Kidney tubule cell (primary cell): ENCODE measurements around the gene CWC27.

Experiments
- DNase-seq: peaks from one replicate; pipeline ENCODE4 v3.0.0-alpha.2; 2018; ENCODE audit warnings: low spot score

The CWC27 gene

DNA sequence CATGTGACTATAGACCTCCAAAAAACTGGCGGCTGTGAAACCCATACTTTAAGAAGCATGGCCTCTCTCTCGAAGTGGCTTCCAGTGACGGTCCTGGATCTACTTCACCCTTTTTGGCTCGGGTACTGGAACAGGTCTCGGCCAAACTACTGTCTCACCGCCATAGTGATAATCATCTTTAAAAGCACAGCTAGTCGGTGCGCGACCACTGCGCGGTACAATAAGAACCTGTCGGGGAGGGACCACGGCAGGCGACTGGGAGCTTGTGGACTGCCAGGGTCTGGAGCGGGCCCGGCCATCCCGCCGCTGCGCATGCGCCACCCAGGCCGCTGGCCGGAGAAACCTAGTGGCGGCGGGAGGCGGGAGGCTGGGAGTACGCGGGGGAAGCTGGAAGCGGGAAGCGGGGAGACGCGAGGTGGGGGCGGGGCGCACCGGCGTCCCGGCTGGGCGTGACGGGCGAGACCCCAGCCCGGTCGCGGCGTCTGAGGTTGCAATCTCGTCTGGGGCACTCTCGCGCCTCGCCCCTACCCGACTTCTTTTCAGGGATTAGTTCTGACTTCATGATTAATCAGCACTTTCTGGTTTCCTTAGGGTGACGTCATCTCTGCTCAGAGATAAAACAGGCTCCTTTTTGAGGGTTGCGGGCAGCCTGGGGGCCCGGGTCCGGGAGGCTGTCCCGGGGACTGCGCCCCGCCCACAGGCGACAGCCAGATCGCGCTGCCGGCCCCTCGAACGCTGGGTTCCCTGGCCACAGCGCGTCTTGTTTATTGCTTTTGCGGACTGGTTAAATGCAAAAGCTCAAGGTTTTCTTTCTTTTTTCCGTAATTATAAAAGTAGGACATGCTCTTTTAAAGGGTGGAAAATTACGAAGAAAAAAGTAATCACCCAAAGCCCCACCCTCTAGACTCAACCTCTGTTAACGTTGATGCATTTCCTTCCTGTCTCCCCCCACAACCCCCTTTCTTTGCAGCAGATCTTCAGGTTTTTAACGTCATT is 266.8 kb downstream of the CWC27 start:
- peak; percentile 94 for DNase-seq

DNA sequence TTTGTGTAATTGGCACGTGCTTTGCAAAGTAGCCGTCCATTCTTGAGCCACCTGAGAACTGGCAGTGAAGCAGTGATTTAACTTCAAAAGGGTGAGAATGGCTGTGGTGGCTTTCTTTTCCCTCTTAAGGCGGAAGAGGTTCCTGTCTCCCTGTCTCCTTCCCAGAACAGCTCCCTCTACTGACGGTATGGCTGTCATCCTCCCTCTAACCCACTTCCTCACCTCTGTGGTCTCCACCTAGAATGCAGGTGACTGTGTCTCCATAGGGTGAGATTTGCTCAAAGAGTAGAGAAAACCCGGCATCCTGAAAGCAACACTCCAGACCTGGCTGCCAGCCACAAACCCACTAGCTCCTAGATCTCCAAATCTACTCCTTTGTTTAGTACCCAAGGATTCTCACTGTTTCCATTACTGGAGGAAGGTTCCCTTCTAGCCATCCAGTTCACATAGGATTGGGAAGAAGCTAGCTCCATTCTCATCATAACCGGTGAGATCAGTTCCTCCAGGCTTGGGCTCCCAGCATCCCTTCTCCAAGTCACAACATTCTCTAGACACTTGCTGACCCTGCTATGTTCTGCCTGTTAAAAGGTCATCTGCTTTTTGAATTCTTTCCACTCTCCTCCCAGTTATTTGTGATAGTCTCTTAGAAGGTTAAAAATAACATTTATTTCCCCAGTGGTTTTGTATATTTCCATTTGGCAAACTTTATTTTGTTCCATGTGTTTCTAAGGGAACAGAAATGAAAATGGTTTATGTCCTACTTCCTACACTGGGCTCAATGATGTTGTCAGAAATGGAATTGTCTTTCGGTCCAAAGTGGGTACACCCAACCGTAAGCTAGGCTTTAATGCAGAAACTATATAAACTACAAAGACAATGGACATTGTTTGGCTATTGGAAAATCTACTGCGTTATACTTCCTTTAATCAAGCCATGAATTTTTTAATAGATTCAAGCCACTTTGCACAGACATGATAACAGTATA is 269.4 kb downstream of the CWC27 start:
- peak; percentile 41 for DNase-seq

DNA sequence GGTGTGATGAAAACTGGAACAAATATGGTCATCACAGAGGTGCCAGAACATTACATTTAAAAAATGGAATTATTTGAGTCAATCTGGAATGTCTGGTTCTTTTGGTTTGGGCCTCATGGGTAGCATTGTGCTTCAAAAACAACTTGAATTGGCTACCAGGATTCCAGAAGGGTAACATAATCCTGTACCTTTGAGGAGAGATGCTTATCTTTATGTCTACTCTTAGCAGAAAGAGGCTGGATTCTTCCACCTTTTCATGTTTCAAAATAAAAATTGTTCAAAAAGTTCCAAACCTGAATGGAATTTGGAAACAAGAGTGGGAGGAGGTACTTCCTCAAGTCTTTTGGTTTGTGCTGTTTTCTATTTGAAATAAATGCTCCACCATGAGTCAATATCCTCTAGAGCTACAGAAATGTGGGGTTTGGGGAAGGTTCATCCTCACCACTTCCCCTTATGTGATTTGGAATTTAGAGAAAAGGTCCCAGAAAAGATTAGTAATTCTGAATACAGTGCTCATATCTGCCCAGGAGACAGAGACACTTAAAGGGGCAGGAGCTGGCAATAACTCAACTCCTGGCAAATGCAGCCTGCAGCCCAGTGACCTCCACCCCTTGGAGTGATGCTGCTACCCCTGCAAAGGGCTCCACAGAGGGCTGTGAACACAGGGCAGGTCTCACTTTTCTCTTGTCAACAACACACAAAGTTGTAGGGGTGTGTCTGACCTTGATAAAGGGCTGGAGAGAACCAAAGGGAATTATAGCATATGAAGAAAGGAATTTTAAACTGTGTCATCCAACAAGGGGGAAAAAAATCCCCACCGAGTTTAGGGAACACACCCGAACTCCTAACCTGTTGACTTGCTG is 272.8 kb downstream of the CWC27 start:
- peak; percentile 10 for DNase-seq

DNA sequence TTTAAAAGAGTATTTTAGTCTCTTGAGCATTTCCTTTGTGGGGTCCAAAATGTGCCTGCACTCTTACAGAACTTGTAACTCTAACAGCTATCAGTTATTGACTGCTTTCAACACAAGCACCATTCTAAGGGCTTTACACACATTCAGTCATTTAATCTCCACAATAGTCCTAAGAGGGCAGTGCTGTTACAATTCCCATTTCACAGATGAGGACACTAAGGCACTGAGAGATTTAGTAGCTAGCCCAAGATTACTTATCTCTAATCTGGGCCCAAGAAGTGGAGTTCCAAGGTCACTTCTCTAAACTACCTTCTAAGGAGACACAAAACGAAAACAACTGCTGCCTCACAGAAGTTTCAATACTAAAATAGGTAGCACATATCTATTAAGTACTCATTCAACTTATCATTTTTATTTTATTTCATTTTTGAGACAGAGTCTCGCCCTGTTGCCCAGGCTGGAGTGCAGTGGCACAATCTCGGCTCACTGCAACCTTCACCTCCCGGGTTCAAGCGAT is 275.2 kb downstream of the CWC27 start:
- no peak for DNase-seq

DNA sequence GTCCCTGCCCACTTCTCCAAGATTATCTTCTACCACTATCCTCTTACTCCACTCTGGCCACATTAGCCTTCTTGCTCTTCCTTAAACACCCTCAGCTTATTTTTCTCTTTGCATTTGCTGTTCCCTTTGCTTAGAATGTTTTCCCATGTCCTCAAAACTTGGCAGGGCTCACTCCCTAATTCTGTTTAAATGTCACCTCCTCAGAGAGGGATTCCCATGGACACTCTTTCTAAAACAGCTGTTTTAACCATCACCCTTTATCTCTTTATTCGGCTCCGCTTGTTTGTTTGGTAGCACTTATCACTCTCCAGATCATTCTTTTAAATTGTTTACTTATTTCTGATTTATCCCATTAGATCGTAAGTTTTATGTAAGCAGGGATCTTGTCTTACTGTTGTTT is 278.5 kb downstream of the CWC27 start:
- DNase-seq, result no peak

DNA sequence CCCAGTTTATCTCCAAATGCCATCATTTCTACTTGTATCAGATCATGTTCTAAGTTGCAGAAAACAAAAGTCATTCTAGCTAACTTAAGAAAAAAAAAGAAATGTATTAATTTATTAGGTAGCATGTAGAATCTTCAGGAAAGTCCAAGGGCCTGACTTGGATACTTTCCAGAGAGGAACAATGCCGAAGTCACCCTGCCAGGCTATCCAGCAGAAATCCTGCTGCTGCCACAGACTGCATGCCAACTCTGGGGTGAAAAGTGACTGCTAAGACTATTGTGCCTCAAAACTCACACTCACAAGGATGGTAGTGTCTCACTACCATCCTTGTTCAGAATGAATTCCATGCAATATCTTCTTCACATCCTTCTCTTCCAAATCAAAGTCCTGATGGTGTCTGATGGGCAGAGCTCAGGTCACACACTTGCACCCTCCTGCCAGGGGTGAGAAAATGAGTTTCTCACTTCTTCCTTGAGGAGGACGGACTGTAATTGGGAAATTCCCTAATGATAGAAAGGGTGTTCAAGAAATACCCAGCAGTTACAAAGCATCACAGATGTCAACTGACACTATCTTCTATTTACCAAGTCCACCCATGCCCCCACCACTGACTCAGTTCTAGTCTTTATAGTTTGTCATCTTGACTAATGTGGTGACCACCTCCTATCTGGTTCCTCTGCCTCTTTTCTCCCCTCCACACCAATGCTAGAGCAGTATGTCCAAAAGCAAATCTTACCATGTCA is 279.4 kb downstream of the CWC27 start:
- no peak for DNase-seq

DNA sequence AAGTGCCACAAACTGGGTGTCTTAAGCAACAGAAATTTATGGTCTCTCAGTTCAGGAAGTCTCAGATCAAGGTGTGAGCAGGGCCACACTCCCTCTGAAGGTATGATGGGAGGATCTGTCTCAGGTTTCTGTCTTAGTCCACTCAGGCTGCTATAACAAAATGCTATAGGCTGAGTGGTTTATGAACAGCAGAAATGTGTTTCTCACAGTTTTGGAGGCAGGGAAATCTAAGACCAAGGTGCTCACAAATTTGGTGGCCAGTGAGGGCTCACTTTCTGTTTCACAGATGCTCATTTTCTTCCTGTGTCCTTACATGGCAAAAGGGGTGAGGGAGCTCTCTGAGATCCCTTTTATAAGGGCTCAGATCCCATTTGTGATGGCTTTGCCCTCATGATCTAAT is 281.4 kb downstream of the CWC27 start:
- DNase-seq, result no peak

DNA sequence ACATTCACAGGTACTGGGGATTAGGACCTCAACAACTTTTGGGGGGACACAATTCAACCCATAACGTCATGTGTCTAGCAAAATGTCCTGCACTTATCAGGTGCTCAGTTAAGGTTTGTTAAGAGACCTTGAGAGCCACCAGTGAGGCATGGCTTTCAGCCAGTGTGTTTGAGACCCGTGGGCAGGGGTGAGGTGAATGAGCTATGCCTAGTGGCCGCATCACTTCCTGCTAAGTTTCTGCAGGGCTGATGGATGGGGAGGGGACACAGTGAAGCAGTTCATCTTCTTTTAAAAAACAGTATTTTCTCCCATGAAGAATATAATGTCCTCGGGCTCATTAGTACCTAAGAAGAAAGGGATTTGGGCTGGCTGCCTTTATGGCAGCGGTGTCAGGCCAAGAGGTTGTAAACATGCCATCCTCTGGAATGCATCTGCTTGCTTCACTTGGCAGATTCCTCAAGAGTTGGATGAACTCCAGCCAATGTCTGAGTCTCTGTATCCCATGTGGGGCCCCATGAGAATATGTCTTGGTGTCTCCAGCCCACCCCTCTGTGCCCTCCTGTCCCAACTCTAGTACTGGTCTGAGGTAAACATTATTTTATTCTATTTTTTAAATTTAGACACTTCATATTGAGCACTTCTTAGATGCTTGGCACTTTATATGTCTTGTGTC is 282.2 kb downstream of the CWC27 start:
- peak; percentile 31 for DNase-seq

DNA sequence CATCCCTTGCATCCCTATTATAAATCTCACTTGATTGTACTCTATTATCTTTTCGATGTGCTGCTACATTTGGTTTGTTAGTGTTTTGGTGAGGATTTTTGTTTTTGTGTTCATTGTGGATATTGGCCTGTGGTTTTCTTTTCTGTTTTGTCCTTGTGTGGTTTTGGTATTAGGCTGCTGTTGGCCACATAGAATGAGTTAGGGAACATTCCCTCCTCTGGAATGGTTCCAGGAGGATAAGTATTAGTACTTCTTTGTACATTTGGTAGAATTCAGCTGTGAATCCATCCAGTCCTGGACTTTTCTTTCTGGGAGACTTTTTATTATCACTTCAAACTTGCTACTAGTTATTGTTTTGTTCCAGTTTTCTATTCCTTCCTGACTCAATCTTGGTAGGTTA is 287.2 kb downstream of the CWC27 start:
- DNase-seq, result no peak

DNA sequence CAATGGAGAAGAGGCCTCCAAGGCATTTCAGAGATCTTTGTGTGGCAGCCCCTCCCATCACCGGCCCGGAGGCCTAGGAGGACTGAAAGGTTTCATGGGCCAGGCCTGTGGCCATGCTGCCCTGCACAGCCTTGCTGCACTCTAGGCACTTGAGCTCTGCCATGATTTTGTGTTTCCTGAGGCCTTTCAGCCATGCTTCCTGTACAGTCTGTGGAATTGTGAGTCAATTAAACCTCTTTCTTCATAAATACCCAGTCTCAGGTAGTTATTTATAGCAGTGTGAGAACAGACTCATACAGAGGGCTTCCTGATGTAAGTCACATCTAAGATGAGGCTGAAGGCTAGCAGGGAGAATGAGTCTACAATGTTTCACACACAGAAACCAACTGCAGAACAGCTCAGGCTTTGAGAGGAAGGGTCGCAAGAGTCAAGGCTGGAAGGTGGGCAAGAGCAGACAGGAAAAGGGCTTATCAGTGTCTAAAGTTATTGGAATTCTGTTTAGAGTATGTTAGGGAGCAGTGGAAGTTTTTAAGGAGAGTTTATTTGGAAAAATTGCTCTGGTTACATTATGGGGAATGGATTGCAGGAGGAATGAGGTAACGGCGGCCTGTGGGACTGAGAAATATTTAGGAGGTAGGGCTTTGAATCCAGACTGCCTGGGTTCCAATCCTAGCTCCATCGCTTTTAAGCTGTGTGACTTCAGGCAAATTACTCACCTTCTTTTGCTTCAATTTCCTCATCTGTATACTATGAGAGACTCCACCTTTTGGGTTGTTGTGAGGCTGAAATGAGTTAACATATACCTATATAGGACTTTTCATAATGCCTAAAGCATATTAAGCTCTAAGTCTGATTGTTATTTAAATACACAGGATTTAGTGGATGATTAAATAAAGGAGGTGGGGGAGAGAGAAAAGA is 291.2 kb downstream of the CWC27 start:
- DNase-seq, result peak; percentile 80

DNA sequence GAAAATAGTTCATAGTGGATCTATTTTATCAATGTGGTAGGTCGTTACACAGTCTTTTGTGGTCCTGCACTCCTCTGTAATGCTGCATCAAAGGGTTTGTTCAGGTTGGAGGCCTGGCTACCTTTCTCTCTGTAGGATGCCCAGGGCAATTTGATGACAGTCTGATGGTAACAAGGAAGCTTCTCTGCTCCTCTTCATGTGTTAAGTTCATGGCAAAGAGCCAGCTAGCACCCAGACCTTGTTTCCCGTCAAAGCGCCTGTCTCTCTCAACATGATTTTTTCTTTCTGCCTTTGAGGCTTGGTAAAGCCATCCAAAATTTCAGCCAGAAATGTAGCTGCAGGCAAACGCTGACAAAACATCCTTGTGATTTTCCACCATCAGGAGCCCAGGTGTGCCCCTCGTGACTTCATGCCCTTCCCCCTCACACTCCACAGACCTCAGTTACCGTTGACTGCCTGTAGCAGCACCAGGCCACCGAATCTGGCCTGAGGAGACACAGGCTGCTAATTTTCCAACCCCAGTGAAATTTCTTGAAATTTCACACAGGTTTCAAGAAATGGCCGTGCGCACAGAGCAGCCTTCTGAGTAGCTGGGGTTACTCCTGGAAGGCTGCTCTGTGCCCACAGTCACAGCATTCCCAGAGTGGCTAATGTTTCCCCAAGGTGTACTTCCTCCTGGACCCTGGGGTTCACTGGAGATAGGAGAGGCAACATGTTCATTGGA is 292.7 kb downstream of the CWC27 start:
- DNase-seq, result no peak

DNA sequence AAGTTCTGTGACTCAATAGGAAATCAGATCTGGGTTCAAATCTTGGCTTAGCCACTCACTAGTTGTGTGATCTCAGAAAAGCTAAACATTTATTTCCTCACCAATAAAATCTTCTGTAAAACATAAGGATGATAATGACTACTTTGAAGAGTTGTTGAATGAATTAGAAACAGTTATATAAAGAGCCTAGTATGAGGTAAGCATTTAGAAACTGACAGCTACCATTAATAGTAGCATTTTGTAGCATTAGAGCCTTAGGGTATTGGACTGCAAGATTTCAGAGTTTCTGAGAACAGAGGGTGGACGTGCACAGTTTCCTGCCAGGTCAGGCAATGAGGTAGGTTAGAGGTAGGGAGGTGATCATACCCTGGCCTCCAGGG is 293.2 kb downstream of the CWC27 start:
- no peak for DNase-seq

DNA sequence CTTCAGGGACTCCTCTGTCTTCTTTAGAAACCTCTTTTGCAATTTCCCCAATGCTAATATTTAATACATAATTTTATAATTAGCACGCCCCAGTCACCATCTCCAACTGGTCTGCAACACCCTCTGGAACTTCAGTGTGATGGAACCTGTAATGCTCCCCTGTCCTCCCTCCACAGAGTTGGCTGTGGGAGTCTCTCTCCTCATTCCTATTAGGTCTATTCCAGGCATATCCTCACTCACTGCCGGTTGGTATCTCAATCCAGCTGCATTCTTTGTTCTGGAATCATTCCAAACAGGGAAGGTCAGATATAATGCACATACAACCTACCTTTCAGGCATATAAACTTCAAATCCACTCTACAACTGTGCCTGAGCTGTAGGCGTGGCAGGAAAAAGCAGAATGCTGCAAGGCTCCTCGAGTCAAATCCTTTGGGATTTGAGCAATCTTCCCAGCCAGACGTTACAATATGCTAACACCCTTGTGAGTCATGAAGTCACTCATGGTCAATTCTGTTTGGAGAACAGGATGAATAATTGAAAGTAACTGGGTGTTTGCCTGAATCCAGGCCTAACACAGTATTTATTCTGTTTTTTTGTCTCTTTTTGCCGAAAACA is 293.8 kb downstream of the CWC27 start:
- peak; percentile 78 for DNase-seq

DNA sequence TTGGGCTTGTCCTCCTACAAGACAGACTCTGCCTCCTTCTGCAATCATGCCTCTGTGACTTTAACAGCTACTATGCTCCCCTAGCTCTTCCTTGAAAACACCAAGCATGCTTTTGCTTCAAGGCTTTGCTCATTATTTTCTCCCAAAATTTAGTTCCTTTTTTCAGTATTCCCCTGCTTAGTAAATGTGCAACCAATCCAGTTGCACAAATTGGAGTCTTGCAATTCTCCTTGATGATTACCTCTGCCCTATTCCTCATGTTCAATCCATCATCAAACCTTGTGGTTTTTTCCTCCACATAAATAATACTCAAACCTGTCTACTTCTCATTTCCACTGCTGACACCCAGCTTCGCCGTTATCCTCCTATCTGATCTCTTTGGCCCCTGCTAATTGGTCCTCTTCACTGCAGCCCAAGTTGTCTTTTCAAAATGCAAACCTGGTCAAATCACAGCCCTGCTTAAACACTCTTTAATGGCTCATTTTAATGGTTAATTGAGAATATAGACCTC is 296.3 kb downstream of the CWC27 start:
- DNase-seq, result no peak

DNA sequence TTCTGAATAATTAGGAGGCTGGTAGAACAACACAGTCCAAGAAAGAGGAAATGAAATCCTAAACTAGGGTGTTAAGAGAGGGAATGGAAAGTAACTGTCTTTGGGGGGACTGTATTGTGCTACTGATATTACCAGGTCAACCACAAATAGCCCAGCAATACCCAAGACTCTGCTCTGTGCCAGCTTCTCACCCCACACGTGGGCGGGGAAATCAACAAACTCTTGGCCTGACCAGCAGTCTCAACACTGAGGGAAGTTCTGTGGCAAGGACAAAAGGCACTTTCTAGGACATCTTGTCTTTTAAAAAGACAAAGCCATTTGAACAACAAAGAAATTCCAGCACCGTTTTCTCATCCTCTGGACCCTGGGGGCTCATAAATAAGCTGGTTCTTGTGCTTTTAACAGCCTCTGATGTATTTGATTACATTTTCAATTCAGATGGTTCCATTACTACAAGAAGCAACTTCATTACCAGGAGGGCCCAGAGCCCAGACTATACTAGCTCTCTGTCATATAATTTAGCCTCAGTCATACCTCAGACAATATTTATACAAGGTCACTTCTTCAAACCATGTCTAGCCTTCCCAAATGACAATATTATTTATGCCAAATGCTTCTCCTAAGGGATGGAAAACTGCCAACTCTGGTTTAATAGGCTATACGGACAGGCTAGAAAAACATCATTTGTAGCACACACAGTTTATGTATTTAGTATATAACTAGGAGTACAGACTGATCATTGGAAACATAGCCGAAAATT is 297.8 kb downstream of the CWC27 start:
- DNase-seq, result no peak

DNA sequence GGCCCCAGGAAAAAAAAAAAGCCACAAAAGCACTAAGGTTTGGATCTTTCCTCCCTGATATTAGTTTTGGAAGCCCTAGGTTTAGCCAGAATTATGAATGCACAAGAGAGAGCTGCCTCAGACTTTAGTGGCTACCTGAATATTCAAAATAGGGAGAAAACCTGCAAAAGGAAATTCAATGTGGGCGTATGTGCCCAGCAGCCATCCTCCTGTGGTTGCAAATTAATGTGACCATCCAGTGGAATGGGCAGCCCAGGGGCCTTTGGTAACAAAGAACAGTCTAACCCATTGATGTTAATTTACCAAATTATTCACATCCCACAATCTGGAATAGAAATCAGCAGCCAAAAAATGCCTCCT is 298.4 kb downstream of the CWC27 start:
- DNase-seq, result no peak
